HepG2 (cell line): ENCODE results near the gene TMEM131. TPM values are rescaled to one million over a fixed set of nuclear protein-coding genes. Genes with fewer than 3 reads are reported as not detected.

Experiments used
- CBX1 ChIP-seq: IDR thresholded peaks from one replicate; pipeline ENCODE4 v1.6.1; 2016; ENCODE audit warnings: antibody characterized with exemption, low read depth
- CENPBD1 ChIP-seq: sonication (generic); formaldehyde crosslinking; IDR thresholded peaks from 2 replicates; pipeline ENCODE4 v1.8.0; 2022; ENCODE audit warnings: missing genetic modification reagents, low read depth, mild to moderate bottlenecking, borderline replicate concordance
- EHMT2 ChIP-seq: fragments of 200-600 bp; sonication (generic); IDR thresholded peaks from 2 replicates; pipeline ENCODE4 v1.7.0; 2017; ENCODE audit warnings: antibody characterized with exemption, low read depth, low read length, borderline replicate concordance
- FOXJ3 ChIP-seq: sonication (generic); formaldehyde crosslinking; IDR thresholded peaks from 2 replicates; pipeline ENCODE4 v1.4.0; 2020; ENCODE audit warnings: missing genetic modification reagents, mild to moderate bottlenecking, borderline replicate concordance
- GPBP1L1 ChIP-seq: sonication (generic); formaldehyde crosslinking; IDR thresholded peaks from 2 replicates; pipeline ENCODE4 v1.5.0; 2020; ENCODE audit warnings: mild to moderate bottlenecking, missing genetic modification reagents
- NFE2L2 ChIP-seq: fragments of 150-350 bp; IDR thresholded peaks from 2 replicates; pipeline ENCODE4 v1.6.1; 2014; ENCODE audit warnings: low read length
- PAXIP1 ChIP-seq: sonication (generic); formaldehyde crosslinking; conservative IDR thresholded peaks from 2 replicates; pipeline ENCODE4 v1.4.0; 2020; ENCODE audit warnings: mild to moderate bottlenecking, missing genetic modification reagents, moderate library complexity
- PITX1 ChIP-seq: sonication (generic); formaldehyde crosslinking; IDR thresholded peaks from 2 replicates; pipeline ENCODE4 v1.5.1; 2020; ENCODE audit warnings: mild to moderate bottlenecking, missing genetic modification reagents
- SMARCC2 ChIP-seq: fragments of 450-650 bp; IDR thresholded peaks from 2 replicates; pipeline ENCODE4 v1.6.1; 2017; ENCODE audit warnings: antibody characterized with exemption, mild to moderate bottlenecking
- SOX13 ChIP-seq, 3 experiments: fragments of 450-650 bp in 1 of 3; sonication (generic) in 1 of 3; formaldehyde crosslinking in 1 of 3; IDR thresholded peaks in 2 of 3; conservative IDR thresholded peaks in 1 of 3; 2 replicates each; pipeline versions ENCODE4 v1.5.0 to v1.6.1; 2016 to 2020; ENCODE audit warnings: antibody characterized with exemption in 1 of 3, mild to moderate bottlenecking in 1 of 3, missing compliant biosample characterization in 1 of 3, missing genetic modification reagents in 1 of 3, moderate library complexity in 1 of 3
- TARDBP ChIP-seq: sonication (generic); formaldehyde crosslinking; IDR thresholded peaks from 2 replicates; pipeline ENCODE4 v1.8.0; 2022; ENCODE audit warnings: mild to moderate bottlenecking, missing genetic modification reagents
- ZNF337 ChIP-seq: sonication (generic); formaldehyde crosslinking; IDR thresholded peaks from 2 replicates; pipeline ENCODE4 v1.5.1; 2020; ENCODE audit warnings: missing genetic modification reagents, low read depth, mild to moderate bottlenecking, borderline replicate concordance
- polyA plus RNA-seq, 8 experiments: library from polyadenylated mRNA; depleted of rRNA in 3 of 8; stranded (reverse) in 7 of 8; unstranded in 1 of 8; fragments of >200 nt; fragmentation: Illumina TruSeq in 4 of 8; extraction: Trizol in 4 of 8; gene quantifications; 2 replicates each; pipeline versions ENCODE4 v1.2.1 to v1.2.3, GENCODE V29; 2011 to 2016; ENCODE audit warnings: low read depth in 4 of 8, missing spikeins in 1 of 8, mixed read lengths in 1 of 8; ENCODE audit not compliant: insufficient read depth in 1 of 8
- total RNA-seq, 5 experiments: library from RNA; depleted of rRNA; stranded (reverse); fragments of >200 nt; fragmentation: Illumina TruSeq; extraction: Trizol; gene quantifications; 2 replicates each; pipeline ENCODE4 v1.2.3, GENCODE V29; 2016; ENCODE audit warnings: low read depth in 1 of 5
- TF ChIP-seq, protein P1 (sequence below): sonication (generic); formaldehyde crosslinking; IDR thresholded peaks from 2 replicates; pipeline ENCODE4 v1.4.0; 2020; ENCODE audit warnings: mild to moderate bottlenecking, missing genetic modification reagents

TMEM131 gene
- total and polyA plus RNA-seq, 2 of the 13 experiments (the other 11 are each of a cell fraction or from before 2014, with no cell fraction given): 17.9 to 19.5 TPM

GRCh38 chr2:97870396-97870843, 125.3 kb downstream of the TMEM131 start (continued):
- TF ChIP-seq, protein P1, sequence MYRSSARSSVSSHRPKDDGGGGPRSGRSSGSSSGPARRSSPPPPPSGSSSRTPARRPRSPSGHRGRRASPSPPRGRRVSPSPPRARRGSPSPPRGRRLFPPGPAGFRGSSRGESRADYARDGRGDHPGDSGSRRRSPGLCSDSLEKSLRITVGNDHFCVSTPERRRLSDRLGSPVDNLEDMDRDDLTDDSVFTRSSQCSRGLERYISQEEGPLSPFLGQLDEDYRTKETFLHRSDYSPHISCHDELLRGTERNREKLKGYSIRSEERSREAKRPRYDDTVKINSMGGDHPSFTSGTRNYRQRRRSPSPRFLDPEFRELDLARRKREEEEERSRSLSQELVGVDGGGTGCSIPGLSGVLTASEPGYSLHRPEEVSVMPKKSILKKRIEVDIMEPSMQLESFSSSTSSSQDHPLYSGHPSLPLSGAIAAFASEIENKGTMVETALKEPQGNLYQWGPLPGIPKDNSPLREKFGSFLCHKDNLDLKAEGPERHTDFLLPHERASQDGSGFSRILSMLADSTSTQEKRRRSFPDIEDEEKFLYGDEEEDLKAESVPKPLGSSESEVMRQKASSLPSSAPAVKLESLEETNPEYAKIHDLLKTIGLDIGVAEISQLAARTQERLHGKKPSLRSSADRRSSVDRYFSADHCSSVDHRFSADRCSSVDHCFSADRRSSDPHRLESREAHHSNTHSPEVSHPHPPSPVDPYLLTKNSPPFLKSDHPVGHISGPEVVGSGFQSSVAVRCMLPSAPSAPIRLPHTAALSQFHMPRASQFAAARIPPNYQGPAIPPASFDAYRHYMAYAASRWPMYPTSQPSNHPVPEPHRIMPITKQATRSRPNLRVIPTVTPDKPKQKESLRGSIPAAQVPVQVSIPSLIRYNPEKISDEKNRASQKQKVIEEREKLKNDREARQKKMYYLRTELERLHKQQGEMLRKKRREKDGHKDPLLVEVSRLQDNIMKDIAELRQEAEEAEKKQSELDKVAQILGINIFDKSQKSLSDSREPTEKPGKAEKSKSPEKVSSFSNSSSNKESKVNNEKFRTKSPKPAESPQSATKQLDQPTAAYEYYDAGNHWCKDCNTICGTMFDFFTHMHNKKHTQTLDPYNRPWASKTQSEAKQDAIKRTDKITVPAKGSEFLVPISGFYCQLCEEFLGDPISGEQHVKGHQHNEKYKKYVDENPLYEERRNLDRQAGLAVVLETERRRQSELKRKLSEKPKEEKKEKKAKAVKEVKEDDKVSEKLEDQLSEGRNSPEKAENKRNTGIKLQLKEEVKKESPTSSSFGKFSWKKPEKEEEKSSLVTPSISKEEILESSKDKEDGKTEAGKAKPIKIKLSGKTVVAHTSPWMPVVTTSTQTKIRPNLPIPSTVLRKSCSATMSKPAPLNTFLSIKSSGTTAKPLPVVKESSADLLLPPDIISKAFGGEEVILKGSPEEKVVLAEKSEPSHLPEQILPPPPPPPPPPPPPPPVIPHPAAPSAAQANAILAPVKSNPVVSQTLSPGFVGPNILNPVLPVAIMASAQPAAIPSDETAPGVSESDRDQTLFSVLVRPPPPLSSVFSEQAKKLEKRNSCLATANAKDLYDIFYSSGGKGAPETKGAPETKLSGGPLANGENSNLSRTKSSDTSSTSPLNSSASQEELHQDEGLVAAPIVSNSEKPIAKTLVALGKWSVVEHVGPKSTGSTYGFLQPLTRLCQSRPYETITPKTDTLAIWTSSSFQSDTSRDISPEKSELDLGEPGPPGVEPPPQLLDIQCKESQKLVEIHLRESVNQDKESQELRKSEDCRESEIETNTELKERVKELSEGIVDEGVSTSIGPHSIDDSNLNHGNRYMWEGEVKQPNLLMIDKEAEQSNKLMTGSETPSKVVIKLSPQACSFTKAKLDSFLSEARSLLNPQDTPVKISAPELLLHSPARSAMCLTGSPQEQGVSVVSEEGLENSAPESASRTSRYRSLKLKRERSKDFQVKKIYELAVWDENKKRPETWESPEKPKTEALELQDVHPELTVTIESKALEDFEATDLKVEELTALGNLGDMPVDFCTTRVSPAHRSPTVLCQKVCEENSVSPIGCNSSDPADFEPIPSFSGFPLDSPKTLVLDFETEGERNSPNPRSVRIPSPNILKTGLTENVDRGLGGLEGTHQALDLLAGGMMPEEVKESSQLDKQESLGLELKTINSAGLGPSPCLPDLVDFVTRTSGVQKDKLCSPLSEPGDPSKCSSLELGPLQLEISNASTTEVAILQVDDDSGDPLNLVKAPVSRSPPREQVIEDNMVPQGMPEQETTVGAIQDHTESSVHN: no peak
- no peak for TF ChIP-seq ZNF337 (CRISPR knock-in tag)
- TF ChIP-seq FOXJ3 (CRISPR knock-in tag): no peak
- no peak for TF ChIP-seq GPBP1L1
- TF ChIP-seq PITX1 (CRISPR knock-in tag): no peak
- TF ChIP-seq SOX13 (IDR thresholded peaks at IDR 0.05): no peak
- no peak for TF ChIP-seq SOX13 (CRISPR knock-in tag; conservative IDR thresholded peaks at IDR 0.05 in 1 of 2, IDR thresholded peaks at IDR 0.05 in 1 of 2)
- TF ChIP-seq TARDBP (CRISPR knock-in tag): no peak
- no peak for TF ChIP-seq SMARCC2
- TF ChIP-seq PAXIP1: no peak
- TF ChIP-seq CBX1: no peak
- TF ChIP-seq CENPBD1 (CRISPR knock-in tag): no peak
- peak; percentile 65; the same call in 1 of the 2 replicates for TF ChIP-seq NFE2L2
- no peak for TF ChIP-seq EHMT2
